GM18511 (cell line): ENCODE measurements around the gene AIFM3.
"Not testable (repeated sequence)": the region's sequence is repeated elsewhere in the genome, so short reads cannot be mapped to it uniquely, and the experiment has no call there.

Experiments used
- ATAC-seq: cut with Tn5 transposase; IDR thresholded peaks from one replicate; pipeline ENCODE4 v1.9.1; 2021; ENCODE audit warnings: mild to moderate bottlenecking, moderate library complexity; ENCODE audit not compliant: unreplicated experiment

AIFM3 gene

DNA sequence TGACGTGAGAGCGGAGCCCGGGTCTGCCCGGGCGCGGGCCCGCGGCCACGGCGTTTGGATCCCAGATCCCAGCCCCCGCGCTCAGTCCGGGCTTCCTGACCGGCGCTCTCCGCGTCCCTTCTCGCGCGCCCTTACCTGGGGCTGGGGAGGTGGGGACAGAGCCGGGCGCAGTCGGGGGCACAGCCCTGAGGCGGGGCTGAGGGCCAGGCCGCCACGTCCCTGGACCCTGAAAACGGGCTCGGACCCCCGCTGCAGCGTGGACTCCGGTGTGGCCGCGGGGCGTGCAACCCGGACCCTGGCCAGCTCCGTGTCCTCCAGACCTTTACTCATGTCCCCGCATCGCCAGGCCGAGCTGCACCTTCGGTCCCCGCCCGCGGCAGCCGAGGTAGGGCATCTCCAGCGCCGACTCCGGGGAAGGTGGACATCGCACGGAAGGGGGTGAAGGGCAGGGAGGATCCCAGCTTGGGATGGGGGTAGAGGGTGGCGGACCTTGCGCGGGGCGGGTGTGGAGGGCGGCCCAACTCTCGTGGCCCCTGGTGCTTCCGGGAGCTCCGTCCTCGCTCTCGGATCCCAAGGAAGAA is 9.9 kb upstream of the AIFM3 start:
- no peak for ATAC-seq

DNA sequence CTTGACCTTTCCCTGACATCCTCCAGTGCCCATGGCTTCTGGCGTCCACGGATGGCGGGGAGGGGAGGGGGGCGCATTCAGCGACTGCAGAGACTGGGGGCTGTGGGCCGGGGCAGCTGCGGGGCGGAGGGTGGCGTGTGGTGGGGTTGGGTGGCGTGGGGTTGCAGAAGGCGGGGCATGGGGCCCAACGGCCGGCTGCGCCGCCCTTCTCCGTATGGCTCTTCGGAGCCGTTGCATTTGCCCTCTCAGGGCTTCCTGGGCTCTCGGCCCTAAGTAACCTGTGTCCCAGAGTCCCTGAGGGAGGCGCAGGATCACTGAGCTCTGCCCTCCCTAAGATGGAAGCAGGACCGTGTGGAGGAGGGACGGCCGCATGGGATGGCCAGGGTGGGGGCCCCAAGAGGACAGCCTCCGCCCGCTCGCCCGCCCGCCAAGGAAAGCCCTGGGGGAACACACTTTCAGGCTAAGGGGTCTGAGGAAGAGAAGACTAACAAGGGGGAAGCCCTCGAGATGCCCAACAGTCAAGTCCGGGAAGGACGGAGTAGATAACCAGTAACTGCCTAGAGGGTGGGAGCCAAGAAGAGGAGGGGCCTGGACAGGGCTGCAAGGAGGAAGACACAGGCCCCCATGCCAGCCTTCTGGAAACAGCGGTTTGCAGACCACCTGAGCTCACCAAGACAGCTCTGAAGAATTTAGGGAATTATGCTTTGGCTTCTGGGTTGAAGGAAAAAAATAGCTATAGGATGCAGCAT is 9.2 kb upstream of the AIFM3 start:
- ATAC-seq, result no peak

DNA sequence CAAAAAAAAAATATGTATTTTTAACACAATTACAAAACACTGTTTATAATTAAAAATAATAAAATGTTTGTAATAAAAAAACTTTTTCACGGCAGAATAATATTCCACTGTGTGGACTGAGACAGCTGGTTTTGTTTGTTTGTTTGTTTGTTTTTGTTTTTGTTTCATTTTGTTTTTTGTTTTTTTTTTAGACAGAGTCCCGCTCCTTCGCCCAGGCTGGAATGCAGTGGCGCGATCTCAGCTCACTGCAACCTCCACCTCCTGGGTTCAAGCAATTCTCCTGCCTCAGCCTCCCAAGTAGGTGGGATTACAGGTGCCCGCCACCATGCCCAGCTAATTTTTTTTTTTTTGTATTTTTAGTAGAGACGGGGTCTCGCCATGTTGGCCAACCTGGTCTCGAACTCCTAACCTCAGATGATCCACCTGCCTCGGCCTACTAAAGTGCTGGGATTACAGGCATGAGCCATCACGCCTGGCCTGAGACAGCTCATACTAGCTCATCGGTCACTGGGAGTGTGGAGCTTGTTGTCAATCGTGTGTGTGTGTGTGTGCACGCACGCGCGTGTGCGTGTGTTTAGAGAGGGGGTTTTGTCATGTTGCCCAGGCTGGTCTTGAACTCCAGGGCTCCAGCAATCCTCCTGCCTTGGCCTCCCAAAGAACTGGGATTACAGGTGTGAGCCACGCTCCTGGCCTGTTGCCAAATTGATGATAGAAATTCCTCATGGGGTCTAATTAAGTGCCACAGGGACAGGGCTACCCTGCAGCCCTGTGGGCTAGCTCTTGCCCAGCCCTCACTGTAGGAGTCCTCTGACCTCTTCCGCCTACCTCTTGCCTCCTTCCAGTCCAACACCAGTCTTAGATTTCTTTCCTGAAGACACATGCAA is 7.2 kb upstream of the AIFM3 start:
- no peak for ATAC-seq

DNA sequence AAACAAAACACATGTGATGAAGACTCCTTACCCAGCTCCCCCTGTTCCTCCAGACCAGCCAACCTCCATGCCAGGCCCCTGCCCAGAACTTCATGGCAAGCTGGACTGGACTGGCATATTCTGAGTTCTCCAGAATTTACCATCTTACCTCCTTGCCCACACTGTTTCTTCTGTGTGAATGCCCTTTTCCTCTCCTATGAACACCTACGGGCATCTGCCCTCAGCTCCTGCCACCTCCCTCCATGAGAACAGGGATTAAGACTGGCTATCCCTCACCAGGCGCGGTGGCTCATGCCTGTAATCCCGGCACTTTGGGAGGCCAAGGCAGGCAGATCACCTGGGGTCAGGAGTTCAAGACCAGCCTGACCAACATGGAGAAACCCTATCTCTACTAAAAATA is 6.4 kb upstream of the AIFM3 start:
- no peak for ATAC-seq

- no peak for ATAC-seq
These were observed 4.5 kb upstream of the AIFM3 start for GRCh38 chr22:20962491-20962945.

- ATAC-seq, result no peak
These were observed 3.6 kb upstream of the AIFM3 start for GRCh38 chr22:20963201-20964052.

- ATAC-seq, result no peak
These were observed 2.8 kb upstream of the AIFM3 start for GRCh38 chr22:20964090-20964798.

DNA sequence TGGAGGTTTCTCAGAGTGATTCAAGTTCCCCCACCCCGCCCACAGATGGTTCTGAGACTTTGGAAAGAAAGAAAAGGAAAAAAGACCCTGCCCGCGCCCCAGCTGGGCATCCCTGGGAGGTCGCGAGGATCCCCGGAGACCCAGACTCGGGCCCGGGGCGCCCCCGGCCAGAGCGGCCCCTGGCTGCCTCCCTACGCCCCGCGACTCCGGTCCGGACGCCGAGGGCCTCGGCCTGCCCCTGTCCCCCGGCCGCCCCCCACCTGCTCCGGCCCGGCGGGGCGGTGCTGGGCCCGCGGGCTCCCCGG is 2.3 kb upstream of the AIFM3 start:
- no peak for ATAC-seq

DNA sequence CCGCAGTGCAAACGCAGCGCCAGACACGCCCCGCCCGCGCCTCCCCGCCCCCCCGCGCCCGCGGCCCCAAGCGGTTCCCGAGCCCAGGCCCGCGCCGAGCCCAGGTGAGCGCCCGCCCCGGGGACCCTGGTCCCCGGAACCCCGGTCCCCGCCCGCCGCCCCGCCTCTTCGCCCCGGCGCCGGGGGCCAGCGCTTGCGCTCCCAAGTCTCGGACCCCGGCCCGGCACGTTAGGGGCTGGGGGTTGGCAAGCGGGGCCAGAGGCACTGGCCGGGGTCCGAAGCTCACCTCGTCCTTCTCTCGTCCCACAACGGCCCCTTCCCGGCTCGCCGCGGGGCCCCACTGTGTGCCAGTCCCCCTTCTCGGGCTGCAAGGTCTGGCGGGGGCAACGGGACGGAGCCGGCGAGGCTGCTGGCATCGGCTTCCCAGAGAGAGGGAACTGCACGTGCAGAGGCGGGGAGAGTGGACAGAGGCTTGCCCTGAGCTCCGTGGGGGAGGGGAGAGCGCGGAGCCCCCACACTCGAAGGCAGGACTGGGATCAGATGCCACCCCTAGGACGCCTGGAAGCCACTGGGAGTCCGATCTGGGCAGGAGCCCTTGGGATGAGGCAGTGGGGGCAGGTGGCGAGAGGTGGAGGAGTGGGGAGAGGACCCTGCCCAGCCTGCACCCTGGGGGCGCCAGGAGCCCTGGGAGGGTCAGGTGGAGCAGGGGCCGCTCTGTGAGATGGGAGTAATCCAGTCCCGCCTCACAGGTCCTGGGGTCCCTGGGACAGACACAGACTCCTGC is 1.8 kb upstream of the AIFM3 start:
- no peak for ATAC-seq

DNA sequence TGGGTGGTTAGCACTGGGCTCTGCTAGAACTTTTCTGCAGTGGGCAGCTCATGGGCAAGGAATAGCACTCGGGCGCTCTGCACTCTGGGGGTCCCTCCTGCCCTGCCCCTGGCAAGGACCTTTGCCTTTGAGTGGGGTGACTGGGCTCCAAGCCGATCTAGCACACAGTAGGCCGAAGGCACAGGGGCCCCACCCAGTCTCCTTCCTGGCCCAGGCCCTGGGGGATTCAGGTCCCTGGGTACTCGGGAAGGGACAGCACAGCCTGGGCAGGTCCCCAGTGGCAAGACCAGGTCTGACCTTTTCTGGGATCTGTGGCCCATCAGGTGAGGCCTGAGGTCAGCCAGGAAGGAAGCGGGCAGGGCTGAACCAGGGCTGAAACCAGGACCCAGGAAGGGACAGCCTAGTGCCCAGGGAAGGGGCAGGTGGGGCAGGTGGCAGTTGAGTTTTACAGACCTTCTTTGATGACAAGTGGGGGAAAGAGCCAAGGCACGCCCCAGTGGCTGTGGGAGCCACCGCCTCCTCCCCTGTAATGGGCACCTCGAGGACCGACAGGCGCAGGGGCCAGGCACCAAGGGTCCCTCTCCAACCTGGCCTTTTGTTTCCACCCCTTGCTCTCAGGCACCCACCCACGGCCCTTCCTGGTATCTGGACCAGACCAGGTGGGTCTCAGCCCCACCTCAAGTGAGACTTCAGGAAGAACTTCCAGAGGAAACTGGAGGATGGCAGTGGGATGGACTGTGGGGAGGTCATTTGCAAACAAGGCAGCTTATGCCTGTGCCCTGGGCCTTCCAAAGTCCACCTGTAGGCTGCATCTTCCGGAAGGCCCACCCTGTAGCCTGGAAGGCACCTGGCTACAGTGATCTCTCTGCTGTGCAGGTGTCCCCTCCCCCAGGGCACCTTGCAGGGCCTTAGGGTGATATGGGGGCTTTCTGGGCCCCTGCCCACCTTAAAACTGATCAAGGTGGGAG is 883 bp upstream of the AIFM3 start:
- no peak for ATAC-seq

GRCh38 chr22:20967697-20968211 is 699 bp downstream of the AIFM3 start:
- ATAC-seq, result no peak

DNA sequence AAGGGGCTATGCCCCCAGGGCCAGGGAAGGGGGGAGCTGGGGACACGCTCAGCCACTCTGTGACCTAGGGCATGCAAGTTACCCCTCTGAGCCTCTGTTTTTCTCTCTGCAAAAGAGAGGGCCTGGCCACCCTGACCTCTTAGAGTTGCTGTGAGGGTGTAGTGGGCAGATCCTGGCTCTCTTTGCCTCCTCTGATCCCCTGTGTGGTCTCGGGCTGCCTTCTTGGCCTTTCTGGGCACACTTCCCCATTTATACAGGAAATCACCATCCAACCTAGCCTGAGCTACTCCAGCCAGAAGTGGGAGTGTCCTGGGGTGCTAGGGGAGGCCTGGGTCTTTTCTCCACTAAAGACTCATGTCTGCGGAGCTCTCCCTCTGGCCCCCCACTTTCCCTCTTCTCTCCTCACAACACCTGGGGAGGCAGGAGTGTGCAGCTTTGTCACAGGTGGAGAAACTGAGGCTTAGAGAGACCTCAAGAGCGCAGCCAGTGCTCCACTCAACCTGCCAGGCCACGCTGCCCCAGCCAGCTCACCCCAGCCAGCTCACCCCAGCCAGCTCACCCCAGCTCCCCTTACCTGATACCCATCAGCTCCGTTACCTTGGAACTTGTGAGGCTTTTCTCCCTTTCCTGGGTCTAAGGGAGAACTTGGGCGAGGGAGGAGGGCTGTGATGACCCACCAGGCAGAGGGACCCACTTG is 1.4 kb downstream of the AIFM3 start:
- ATAC-seq, result no peak

DNA sequence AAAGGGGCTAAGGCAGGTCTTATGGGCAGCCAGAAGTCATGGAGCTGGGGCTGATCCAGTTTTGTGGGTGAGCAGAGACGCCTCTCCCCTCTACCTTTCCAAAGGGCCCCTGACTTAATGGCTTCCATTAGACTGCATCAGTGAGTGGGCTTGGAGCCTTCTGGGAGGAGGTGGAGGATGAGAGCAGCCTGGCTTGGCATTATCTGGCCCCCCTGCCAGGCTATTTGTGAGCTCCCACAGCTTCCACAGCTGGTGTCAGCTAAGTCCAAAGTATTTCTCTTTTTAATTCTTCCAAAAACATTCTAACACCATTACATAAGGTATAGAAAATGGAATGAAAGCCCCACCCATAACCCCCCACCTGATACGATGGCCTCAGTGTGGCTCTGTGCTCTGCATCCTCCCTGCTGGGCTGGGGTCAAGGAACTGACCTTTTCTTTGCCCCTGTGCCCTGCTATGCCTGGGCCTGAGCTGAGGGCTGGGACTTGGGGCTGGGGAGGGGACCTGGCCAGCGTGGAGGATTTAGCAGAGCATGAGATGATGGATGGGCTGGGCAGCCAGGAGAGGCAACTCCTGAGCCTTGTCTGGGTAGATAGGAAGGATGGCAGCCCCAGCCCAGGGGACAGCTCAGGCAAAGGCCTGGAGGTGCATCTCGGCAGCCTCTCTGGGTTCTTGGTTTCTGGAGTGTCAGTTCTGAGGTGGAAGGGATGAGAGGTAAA is 4.0 kb downstream of the AIFM3 start:
- ATAC-seq, result no peak

- not testable (repeated sequence) for ATAC-seq
These were observed 5.1 kb downstream of the AIFM3 start for GRCh38 chr22:20972014-20972694.

- no peak for ATAC-seq
These were observed 6.0 kb downstream of the AIFM3 start for GRCh38 chr22:20972933-20973577.
